ENCODE data around the gene ZSCAN31. TPM values are rescaled to one million over a fixed set of nuclear protein-coding genes. Genes with fewer than 3 reads are reported as not detected.

Gene ZSCAN31
- total RNA-seq, 1 donor from 2014 or later: 0.21 TPM

DNA sequence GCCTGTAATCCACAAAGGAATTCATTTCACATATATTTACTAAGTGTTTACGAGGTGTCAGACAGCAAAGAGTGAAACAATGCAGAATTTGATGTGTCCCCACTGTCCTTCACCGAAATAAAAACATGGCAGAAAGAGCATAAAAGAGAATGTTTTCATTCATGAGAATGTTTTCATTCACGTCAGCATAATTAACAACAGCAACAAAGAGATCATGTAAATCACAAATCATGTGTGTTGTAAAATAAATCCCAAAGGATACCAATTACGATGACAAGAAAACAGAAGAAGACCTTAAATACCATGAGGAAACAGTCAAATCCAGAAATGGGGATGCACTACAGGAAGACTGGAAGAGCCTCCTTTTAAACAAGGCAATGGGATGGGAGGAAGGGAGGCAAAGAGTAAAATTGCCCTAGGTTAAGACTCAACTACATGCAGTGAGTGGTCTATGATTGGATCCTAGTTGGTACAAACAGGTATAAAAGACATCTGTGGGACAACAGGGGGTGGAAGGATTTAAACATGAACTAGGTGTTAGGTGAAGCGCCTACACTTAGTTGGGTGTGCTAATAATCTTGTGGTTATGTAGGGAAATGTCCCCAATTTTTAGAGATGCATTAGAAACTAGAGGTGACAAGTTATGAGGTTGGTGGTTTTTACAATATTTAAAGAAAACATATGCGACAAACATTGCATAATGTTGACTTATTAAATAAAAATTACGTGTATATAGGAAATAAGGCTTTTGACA, 1.5 kb downstream of the ZSCAN31 start:
- TF ChIP-seq, protein P1, sequence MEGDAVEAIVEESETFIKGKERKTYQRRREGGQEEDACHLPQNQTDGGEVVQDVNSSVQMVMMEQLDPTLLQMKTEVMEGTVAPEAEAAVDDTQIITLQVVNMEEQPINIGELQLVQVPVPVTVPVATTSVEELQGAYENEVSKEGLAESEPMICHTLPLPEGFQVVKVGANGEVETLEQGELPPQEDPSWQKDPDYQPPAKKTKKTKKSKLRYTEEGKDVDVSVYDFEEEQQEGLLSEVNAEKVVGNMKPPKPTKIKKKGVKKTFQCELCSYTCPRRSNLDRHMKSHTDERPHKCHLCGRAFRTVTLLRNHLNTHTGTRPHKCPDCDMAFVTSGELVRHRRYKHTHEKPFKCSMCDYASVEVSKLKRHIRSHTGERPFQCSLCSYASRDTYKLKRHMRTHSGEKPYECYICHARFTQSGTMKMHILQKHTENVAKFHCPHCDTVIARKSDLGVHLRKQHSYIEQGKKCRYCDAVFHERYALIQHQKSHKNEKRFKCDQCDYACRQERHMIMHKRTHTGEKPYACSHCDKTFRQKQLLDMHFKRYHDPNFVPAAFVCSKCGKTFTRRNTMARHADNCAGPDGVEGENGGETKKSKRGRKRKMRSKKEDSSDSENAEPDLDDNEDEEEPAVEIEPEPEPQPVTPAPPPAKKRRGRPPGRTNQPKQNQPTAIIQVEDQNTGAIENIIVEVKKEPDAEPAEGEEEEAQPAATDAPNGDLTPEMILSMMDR (IDR thresholded peaks at IDR 0.05): no peak
- intact Hi-C loops (cut with DNase I): loop anchor here (2.0 to 10.0 kb wide), 8 partner anchors 52 to 1730 kb away; partner anchors contain the start of genes PGBD1, POLR1H, PPP1R11 and ZNF165
- no peak for DNase-seq (ENCODE audit: low spot score in 2 of 2)

DNA sequence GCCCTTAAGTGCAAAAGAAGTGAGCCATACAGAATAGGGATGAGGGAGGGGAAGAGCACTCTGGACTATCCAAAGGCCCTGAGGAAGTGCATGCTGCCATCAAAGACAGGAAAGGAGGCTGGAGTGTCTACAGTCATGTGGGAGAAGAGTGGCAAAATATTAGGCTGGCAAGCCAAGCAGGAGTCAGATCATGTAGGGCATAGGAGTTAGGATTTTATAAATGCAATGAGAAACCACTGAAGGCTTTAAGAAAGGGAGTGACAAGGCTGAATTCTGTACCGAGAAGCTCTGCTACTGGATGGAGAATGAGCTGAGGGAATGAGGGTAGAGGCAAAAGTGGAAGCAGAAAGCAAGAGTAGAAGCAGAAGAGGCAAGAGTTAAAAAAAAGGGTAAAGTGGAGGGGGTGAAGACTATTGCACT, 2.3 kb downstream of the ZSCAN31 start:
- Histone ChIP-seq H3K9me3 (peaks cover 0 to 9% of the 10 kb centered on the region in 2 donors), H3K4me3 (no peak overlapping the region), H3K4me1 (peaks cover 0 to 8% of the 10 kb centered on the region in 2 donors), H3K36me3 (peaks cover 6 to 7% of the 10 kb centered on the region in 2 donors), H3K27ac (peak overlapping the region; percentile 96 to 99), H3K27me3 (no peaks in the 10 kb centered on the region)
- intact Hi-C loops (cut with DNase I): loop anchor here (2.0 to 10.0 kb wide), 4 partner anchors 51 to 1731 kb away; partner anchors contain the start of genes PGBD1, POLR1H, PPP1R11 and ZSCAN26
- TF ChIP-seq, protein P1 (IDR thresholded peaks at IDR 0.05): no peak
- no peak for DNase-seq (ENCODE audit: low spot score in 2 of 2)

More for the DNA sequence above, 1.5 kb downstream of the ZSCAN31 start:
- peaks cover 0 to under 1% of the 10 kb centered on the region in 2 donors for H3K9me3 ChIP-seq
- H3K27me3 ChIP-seq: no peaks in the 10 kb centered on the region
- H3K4me3 ChIP-seq: peak overlapping the region; percentile 69 to 83
- H3K4me1 ChIP-seq: peaks cover 0 to 8% of the 10 kb centered on the region in 2 donors
- H3K36me3 ChIP-seq: no peaks in the 10 kb centered on the region
- H3K27ac ChIP-seq: peak overlapping the region; percentile 96 to 99

DNA sequence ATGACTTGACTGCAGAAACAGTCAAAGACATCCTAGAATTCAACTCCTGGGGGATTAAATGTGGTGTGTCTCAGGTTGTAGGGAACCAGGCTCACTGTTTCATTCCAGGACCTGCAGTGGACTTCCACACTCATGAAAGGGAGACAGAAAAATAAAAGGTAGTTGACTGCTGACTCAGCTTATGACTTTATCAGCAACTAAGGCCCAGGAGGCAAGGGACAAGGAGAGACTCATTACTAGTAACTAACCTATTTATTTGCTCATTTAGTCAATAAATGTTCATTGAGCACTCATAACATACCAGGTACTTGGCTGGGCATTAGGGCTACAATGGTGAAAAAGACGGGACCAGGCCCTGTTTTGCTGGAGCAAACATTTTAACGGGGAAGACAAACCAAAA, 2.9 kb downstream of the ZSCAN31 start:
- peaks cover 0 to 13% of the 10 kb centered on the region in 2 donors for H3K9me3 ChIP-seq
- H3K27me3 ChIP-seq: no peaks in the 10 kb centered on the region
- intact Hi-C loops (cut with DNase I): loop anchor here (5.0 to 10.0 kb wide), 3 partner anchors 51 to 1732 kb away; partner anchors contain the start of genes PGBD1, POLR1H and PPP1R11
- DNase-seq (ENCODE audit: low spot score in 2 of 2): no peak
- peaks cover 7 to 10% of the 10 kb centered on the region in 2 donors for H3K36me3 ChIP-seq
- peak overlapping the region in 1 of 2 donors; percentile 96 for H3K27ac ChIP-seq
- TF ChIP-seq, protein P1 (IDR thresholded peaks at IDR 0.05): no peak
- H3K4me1 ChIP-seq: peaks cover 0 to 8% of the 10 kb centered on the region in 2 donors
- H3K4me3 ChIP-seq: no peak overlapping the region

DNA sequence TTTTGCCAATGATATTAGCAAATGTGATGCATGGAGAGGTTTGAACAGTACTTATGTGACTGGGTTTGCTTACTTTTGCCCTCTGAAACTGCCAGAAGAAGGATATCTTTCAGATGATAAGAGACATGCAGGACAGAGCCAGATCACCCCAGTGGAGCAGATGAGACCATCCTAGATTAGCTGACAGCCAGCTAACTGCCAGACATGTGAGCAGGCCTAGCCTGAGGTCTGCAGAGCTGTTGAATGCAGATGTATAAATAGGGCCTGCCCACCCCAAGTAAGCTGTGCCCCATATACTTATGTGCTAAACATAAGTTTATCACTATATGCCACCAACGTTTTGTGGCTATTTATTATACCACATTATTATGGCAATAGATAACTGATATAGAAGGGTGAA, 5.9 kb downstream of the ZSCAN31 start:
- H3K27ac ChIP-seq: no peak overlapping the region
- peaks cover 27 to 36% of the 10 kb centered on the region in 2 donors for H3K36me3 ChIP-seq
- H3K4me3 ChIP-seq: no peak overlapping the region
- no peaks in the 10 kb centered on the region for H3K27me3 ChIP-seq
- no peak for DNase-seq (ENCODE audit: low spot score in 2 of 2)
- TF ChIP-seq, protein P1 (IDR thresholded peaks at IDR 0.05): no peak
- H3K9me3 ChIP-seq: peaks cover 15 to 42% of the 10 kb centered on the region in 2 donors
- intact Hi-C loops (cut with DNase I): loop anchor here (5.0 to 10.0 kb wide), 3 partner anchors 48 to 1735 kb away; partner anchors contain the start of genes PGBD1, POLR1H and PPP1R11
- H3K4me1 ChIP-seq: no peaks in the 10 kb centered on the region

DNA sequence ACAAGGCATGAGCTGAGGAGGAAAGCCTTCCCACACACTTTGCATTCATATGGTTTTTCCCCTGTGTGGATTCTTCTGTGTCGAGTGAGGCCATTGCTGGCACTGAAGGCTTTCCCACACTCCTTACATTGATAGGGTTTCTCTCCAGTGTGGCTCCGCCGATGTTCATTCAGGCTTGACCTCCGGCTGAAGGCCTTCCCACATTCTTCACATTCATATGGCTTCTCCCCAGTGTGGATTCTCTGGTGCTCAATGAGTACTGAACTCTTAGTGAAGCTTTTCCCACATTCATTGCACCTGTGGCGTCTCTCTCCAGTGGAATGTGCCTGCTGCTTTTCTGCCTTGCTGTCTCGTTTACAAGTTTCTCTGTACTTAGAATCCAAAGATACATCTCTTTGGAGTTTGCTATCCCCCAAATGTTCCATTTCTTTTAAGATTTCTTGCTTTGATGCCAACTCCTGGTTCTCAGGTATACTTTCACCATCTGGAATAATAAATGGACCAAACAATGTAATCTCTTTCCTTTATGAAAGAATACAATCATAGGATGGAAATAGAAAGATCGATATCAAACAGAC, 9.5 kb downstream of the ZSCAN31 start:
- TF ChIP-seq, protein P1 (IDR thresholded peaks at IDR 0.05): no peak

More for the DNA sequence above, 9.5 kb downstream of the ZSCAN31 start:
- no peak overlapping the region for H3K4me3 ChIP-seq
- no peaks in the 10 kb centered on the region for H3K4me1 ChIP-seq
- H3K9me3 ChIP-seq: peaks cover 19 to 52% of the 10 kb centered on the region in 2 donors
- DNase-seq (ENCODE audit: low spot score in 2 of 2): no peak
- peaks cover 27 to 50% of the 10 kb centered on the region in 2 donors for H3K36me3 ChIP-seq
- intact Hi-C loops (cut with DNase I): no loop called here
- no peaks in the 10 kb centered on the region for H3K27me3 ChIP-seq
- no peak overlapping the region for H3K27ac ChIP-seq

All from ascending aorta (tissue), 2 donors.